Activated CD8-positive, alpha-beta T cell treated with anti-CD3 and anti-CD28 coated beads for 36 hours (primary cell): ENCODE data around the gene CEACAM20. TPM values are rescaled to one million over a fixed set of nuclear protein-coding genes. Genes with fewer than 3 reads are reported as not detected.

Experiments
- ATAC-seq: fragments of 200-7000 bp; cut with Tn5 transposase; one replicate; pipeline ENCODE4 v1.10.0; 2021; ENCODE audit warnings: mild to moderate bottlenecking, moderate library complexity
- CTCF ChIA-PET: fragments of 350-600 bp; sonication (Branson Sonifier 250); formaldehyde crosslinking; loops from one replicate; lab custom pipeline; 2021; ENCODE audit warnings: antibody characterized with exemption; lab: Charles Lee
- POLR2A ChIA-PET: fragments of 350-600 bp; sonication (Branson Sonifier 250); formaldehyde crosslinking; loops from one replicate; lab custom pipeline; 2021; ENCODE audit warnings: antibody characterized with exemption; lab: Charles Lee
- DNase-seq: peaks from one replicate; pipeline ENCODE4 v3.0.0-alpha.2; 2020
- H3K27ac Mint-ChIP-seq: one replicate; pipeline ENCODE4 v1.8.0; 2021; ENCODE audit warnings: mild to moderate bottlenecking, mixed read lengths
- H3K27me3 Mint-ChIP-seq: one replicate; pipeline ENCODE4 v1.8.0; 2021; ENCODE audit warnings: mixed read lengths
- H3K36me3 Mint-ChIP-seq: one replicate; pipeline ENCODE4 v1.8.0; 2021; ENCODE audit warnings: low read depth, mixed read lengths
- H3K4me1 Mint-ChIP-seq: one replicate; pipeline ENCODE4 v1.8.0; 2021; ENCODE audit warnings: low read depth, mixed read lengths
- H3K4me3 Mint-ChIP-seq: one replicate; pipeline ENCODE4 v1.8.0; 2021; ENCODE audit warnings: mild to moderate bottlenecking, moderate library complexity, mixed read lengths
- H3K9me3 Mint-ChIP-seq: one replicate; pipeline ENCODE4 v1.8.0; 2021; ENCODE audit warnings: mixed read lengths
- intact Hi-C: fragments of 100-400 bp; cut with micrococcal nuclease; formaldehyde crosslinking; loops from one replicate; pipeline ENCODE4 v1.10.0; 2022
- total RNA-seq, 2 experiments: library from RNA; stranded (reverse); gene quantifications; one replicate each; pipeline ENCODE4 v1.2.3, GENCODE V29; 2021
- TF ChIP-seq, protein P1 (sequence below): fragments of 200-600 bp; IDR thresholded peaks from one replicate; pipeline ENCODE4 v1.8.0; 2022; ENCODE audit warnings: antibody characterized with exemption, mild to moderate bottlenecking

Gene CEACAM20
- total RNA-seq, 2 experiments from 2014 or later, result not detected

GRCh38 chr19:44527554-44527953, 1.9 kb downstream of the CEACAM20 start:
- intact Hi-C loops, result no loop called here
- ATAC-seq (no peak), DNase-seq (no peak)
- H3K27ac Mint-ChIP-seq, result no peak overlapping the region
- H3K4me1 Mint-ChIP-seq, result no peaks in the 10 kb centered on the region
- no peak overlapping the region for H3K4me3 Mint-ChIP-seq
- TF ChIP-seq, protein P1, sequence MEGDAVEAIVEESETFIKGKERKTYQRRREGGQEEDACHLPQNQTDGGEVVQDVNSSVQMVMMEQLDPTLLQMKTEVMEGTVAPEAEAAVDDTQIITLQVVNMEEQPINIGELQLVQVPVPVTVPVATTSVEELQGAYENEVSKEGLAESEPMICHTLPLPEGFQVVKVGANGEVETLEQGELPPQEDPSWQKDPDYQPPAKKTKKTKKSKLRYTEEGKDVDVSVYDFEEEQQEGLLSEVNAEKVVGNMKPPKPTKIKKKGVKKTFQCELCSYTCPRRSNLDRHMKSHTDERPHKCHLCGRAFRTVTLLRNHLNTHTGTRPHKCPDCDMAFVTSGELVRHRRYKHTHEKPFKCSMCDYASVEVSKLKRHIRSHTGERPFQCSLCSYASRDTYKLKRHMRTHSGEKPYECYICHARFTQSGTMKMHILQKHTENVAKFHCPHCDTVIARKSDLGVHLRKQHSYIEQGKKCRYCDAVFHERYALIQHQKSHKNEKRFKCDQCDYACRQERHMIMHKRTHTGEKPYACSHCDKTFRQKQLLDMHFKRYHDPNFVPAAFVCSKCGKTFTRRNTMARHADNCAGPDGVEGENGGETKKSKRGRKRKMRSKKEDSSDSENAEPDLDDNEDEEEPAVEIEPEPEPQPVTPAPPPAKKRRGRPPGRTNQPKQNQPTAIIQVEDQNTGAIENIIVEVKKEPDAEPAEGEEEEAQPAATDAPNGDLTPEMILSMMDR, result no peak
- peaks cover 1% of the 10 kb centered on the region for H3K27me3 Mint-ChIP-seq
- ChIA-PET CTCF (no interaction called here), POLR2A (no interaction called here)
- H3K9me3 Mint-ChIP-seq, result peaks cover 3% of the 10 kb centered on the region
- H3K36me3 Mint-ChIP-seq, result no peaks in the 10 kb centered on the region

DNA sequence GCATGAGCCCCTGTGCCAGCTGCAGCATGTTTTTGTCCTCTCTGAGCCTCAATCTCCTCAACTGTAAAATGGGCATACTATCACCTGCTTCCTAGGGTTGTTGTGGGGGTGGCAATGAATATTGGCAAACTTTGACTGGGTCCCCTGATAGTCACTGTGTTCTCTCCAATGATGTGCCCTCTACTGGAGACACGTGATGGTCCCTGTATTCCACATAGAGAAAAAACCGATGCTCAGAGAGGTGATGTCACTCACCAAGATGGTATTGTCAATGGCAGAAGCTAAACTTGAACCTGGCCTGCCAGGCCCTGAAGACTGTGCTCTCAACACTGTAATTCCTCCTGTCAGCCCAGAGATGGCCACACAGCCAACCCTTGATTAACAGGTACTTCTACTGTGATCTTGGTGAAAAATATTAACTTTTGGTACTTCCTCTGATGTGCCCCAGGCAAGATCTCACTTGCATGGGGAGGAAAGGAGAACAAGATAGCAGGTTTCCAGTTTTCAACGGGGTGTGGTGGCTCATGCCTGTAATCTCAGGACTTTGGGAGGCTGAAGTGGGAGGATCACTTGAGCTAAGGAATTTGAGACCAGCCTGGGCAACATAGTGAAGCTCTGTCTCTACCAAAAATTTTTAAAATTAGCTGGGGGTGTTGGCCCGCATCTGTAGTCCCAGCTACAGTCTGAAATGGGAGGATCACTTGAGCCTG, 3.6 kb downstream of the CEACAM20 start:
- ATAC-seq (no peak), DNase-seq (no peak)
- H3K27ac Mint-ChIP-seq, result no peak overlapping the region
- H3K4me3 Mint-ChIP-seq, result no peak overlapping the region
- H3K9me3 Mint-ChIP-seq, result peaks cover 3% of the 10 kb centered on the region
- H3K27me3 Mint-ChIP-seq, result peaks cover 1% of the 10 kb centered on the region
- no peaks in the 10 kb centered on the region for H3K4me1 Mint-ChIP-seq
- ChIA-PET POLR2A (no interaction called here), CTCF (no interaction called here)
- intact Hi-C loops, result no loop called here
- H3K36me3 Mint-ChIP-seq, result no peaks in the 10 kb centered on the region
- TF ChIP-seq, protein P1, result no peak

DNA sequence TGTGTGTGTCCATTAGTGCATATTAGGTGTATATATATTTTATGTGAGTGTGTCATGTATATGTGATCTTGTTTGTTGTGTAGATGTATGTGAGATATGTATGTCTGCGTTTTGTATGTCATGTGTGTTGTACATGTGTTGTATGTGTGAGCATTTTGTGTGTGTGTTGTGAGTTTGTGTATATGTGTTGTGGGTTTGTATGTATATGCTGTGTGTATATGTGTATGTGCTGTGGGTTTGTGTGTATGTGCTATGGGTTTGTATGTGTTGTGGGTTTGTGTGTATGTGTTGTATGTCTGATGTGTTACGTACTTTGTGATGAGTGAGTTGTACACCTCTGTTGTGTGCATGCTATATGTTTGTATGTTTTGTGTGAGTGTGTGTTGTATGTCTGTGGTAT, 8.1 kb downstream of the CEACAM20 start:
- intact Hi-C loops, result no loop called here
- H3K36me3 Mint-ChIP-seq, result no peaks in the 10 kb centered on the region
- ChIA-PET POLR2A (no interaction called here), CTCF (no interaction called here)
- DNase-seq, result no peak
- no peak for ATAC-seq
- H3K4me1 Mint-ChIP-seq, result no peaks in the 10 kb centered on the region
- no peak overlapping the region for H3K4me3 Mint-ChIP-seq
- peaks cover 4% of the 10 kb centered on the region for H3K9me3 Mint-ChIP-seq
- TF ChIP-seq, protein P1, result no peak
- peaks cover under 1% of the 10 kb centered on the region for H3K27me3 Mint-ChIP-seq
- H3K27ac Mint-ChIP-seq, result no peak overlapping the region

DNA sequence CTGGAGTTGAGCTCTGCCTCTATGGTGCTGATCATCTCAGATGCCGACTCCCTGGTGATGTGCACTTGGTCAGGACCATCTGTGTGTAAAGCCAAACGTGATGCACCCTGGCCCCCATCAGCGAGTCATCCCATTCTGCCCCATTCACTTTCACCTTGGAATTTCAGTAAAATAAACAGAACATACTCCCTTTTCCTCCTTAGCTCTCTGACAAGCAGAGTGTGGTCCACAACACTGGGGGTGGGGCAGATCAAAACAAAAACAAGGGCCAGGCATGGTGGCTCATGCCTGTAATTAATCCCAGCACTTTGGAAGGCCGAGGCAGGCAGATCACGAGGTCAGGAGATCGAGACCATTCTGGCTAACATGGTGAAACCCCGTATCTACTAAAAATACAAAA, 12.3 kb downstream of the CEACAM20 start:
- Mint-ChIP-seq H3K36me3 (no peaks in the 10 kb centered on the region), H3K4me3 (no peak overlapping the region), H3K27me3 (peaks cover 9% of the 10 kb centered on the region), H3K27ac (no peak overlapping the region), H3K9me3 (peaks cover 11% of the 10 kb centered on the region), H3K4me1 (no peaks in the 10 kb centered on the region)
- no peak for DNase-seq
- TF ChIP-seq, protein P1, result no peak
- intact Hi-C loops, result no loop called here
- no peak for ATAC-seq
- POLR2A ChIA-PET, result no interaction called here
- CTCF ChIA-PET, result no interaction called here

DNA sequence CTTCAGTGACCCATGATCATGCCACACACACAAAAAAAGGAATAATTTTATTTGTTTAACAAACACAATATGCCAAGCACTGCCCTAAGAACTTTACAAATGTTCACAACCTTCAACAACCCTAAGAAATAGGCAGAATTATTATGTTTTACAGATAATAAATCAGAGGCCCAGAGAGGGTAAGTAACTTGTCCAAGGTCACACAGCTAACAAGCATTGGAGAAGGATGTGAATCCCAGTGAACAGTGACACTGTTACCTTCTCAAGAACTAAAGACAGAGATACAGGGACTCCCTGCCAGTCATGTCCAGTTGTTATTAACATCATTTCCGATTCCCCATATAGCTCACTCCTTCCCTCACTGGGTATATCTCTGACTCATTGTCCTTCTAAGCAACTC, 13.6 kb downstream of the CEACAM20 start:
- no peak overlapping the region for H3K4me3 Mint-ChIP-seq
- intact Hi-C loops, result no loop called here
- ChIA-PET CTCF (no interaction called here), POLR2A (no interaction called here)
- H3K27ac Mint-ChIP-seq, result no peak overlapping the region
- H3K27me3 Mint-ChIP-seq, result peaks cover 9% of the 10 kb centered on the region
- no peaks in the 10 kb centered on the region for H3K4me1 Mint-ChIP-seq
- TF ChIP-seq, protein P1, result no peak
- H3K9me3 Mint-ChIP-seq, result peaks cover 11% of the 10 kb centered on the region
- DNase-seq (no peak), ATAC-seq (no peak)
- no peaks in the 10 kb centered on the region for H3K36me3 Mint-ChIP-seq
